ENCODE data around the gene PLIN4. TPM values are rescaled to one million over a fixed set of nuclear protein-coding genes. Genes with fewer than 3 reads are reported as not detected.

PLIN4 gene
- total and polyA plus RNA-seq, 2 donors (not counting 3 experiments of a cell fraction or from before 2014, with no cell fraction given), result 0.01 TPM; not detected in 1

DNA sequence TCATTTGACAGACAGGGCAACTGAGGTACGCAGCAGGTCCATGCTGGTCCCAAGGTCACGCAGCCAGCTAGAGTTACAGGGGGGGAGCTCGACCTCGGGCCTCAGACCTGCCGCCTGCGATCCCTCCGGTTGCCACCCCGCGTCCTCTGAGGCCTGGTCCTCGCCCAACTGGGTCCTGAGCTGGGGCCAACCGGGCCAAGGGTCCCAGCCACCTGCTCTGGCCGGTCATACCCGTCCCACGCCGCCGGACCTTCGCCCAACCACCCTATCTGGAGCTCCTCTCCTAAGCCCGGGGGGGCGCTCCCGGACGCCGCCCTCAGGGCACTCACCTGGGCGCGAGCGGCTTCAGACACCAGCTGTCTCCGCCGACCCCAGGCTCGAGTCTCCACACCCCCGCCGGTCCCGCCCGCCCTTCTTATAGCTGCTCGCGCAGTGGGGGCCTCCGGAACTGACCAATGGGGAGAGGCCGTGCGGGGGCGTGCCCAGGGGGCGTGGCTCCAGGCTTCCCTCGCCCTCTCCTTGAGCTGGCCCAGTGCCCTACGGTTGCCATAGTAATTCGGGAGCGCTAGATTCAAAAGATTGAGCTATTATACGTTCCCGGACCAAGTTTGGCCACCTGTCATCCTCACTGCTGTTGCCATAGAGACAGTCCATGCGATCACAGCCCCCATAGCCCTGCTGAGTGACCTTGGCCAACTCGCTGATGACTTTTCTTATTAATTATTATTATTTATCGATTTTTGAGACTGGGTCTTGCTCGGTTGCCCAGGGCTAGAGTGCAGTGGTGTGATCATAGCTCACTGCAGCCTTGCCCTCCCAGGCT lies 16.8 kb upstream of the PLIN4 start, which contains the start of gene PLIN5:
PLIN5 (minus strand) TSS at position 389 of the 823 bp plus-strand sequence. CDS start 1,150 bp downstream, outside the sequence.
- Histone ChIP-seq H3K9me1 (replicated peaks; ENCODE audit: control insufficient read depth, extremely low read depth, insufficient read depth, low read length) (no peaks in the 10 kb centered on the region), H3K9me3 (replicated peaks; ENCODE audit: control insufficient read depth, insufficient read depth, low read length) (no peaks in the 10 kb centered on the region), H3K9ac (replicated peaks; ENCODE audit: extremely low read depth, insufficient read depth, low read length) (no peak within 1 kb of the TSS), H3K4me3 (replicated peaks in 1 of 3; ENCODE audit: insufficient read depth in 1 of 3, low read depth in 1 of 3, low read length in 3 of 3) (no peak within 1 kb of the TSS), H3K27ac (ENCODE audit: insufficient read depth, low read depth, low read length) (no peak within 1 kb of the TSS), H3K27me3 (ENCODE audit: control insufficient read depth in 2 of 2, insufficient read depth in 2 of 2, low read length in 2 of 2) (no peaks in the 10 kb centered on the region), H2AFZ (ENCODE audit: low read depth, low read length) (peak within 1 kb of the TSS; percentile 3), H3K4me2 (ENCODE audit: insufficient read depth, low read length) (no peak within 1 kb of the TSS), H3K36me3 (ENCODE audit: control insufficient read depth in 2 of 2, extremely low read depth in 1 of 2, insufficient read depth in 2 of 2, low read length in 2 of 2) (no peaks in the 10 kb centered on the region), H4K20me1 (replicated peaks; ENCODE audit: control insufficient read depth, extremely low read depth, insufficient read depth, low read length) (no peaks in the 10 kb centered on the region), H3K4me1 (ENCODE audit: control insufficient read depth, extremely low read depth, insufficient read depth, low read length) (peaks cover 5% of the 10 kb centered on the region), H3K79me2 (ENCODE audit: control insufficient read depth, insufficient read depth, low read length) (no peaks in the 10 kb centered on the region)
- FAIRE-seq (peak; percentile 82), DNase-seq (ENCODE audit: low read depth, low spot score) (peak; percentile 48)
- intact Hi-C loops (cut with micrococcal nuclease), result no loop called here
- CTCF ChIA-PET, result interaction anchor here (0.6 to 4.1 kb wide), 6 partner anchors 11 to 246 kb away, joined by 3 to 92 read pairs (median 6); no protein-coding TSS in a partner anchor
- POLR2A ChIA-PET, result interaction anchor here (0.6 to 0.7 kb wide), 2 partner anchors 25 to 123 kb away, joined by 3 read pairs; no protein-coding TSS in a partner anchor
- BruUV-seq (replicated peaks), result no TSS peak
- no peak for TF ChIP-seq POLR2A (IDR thresholded peaks at IDR 0.05; ENCODE audit: low read depth, low read length)
- TF ChIP-seq GATA2 (IDR thresholded peaks at IDR 0.05; ENCODE audit: insufficient read depth, insufficient read length, low read depth, low read length), result no peak
- TF ChIP-seq, protein P1, sequence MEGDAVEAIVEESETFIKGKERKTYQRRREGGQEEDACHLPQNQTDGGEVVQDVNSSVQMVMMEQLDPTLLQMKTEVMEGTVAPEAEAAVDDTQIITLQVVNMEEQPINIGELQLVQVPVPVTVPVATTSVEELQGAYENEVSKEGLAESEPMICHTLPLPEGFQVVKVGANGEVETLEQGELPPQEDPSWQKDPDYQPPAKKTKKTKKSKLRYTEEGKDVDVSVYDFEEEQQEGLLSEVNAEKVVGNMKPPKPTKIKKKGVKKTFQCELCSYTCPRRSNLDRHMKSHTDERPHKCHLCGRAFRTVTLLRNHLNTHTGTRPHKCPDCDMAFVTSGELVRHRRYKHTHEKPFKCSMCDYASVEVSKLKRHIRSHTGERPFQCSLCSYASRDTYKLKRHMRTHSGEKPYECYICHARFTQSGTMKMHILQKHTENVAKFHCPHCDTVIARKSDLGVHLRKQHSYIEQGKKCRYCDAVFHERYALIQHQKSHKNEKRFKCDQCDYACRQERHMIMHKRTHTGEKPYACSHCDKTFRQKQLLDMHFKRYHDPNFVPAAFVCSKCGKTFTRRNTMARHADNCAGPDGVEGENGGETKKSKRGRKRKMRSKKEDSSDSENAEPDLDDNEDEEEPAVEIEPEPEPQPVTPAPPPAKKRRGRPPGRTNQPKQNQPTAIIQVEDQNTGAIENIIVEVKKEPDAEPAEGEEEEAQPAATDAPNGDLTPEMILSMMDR (IDR thresholded peaks at IDR 0.05; ENCODE audit: extremely low read depth in 1 of 2, insufficient read depth in 1 of 2, low read depth in 1 of 2, low read length in 2 of 2), result no peak
- TF ChIP-seq EZH2 (IDR thresholded peaks at IDR 0.05; ENCODE audit: borderline replicate concordance, low read depth, low read length, severe bottlenecking), result no peak
- TF ChIP-seq MYC (IDR thresholded peaks at IDR 0.05; ENCODE audit: low read depth, low read length), result no peak
- TF ChIP-seq JUN (IDR thresholded peaks at IDR 0.05; ENCODE audit: borderline replicate concordance, insufficient read depth, insufficient read length, low read depth), result no peak
- no peak for TF ChIP-seq POLR2AphosphoS5 (IDR thresholded peaks at IDR 0.05; ENCODE audit: insufficient read depth, low read depth, low read length)
- TF ChIP-seq, protein P2, sequence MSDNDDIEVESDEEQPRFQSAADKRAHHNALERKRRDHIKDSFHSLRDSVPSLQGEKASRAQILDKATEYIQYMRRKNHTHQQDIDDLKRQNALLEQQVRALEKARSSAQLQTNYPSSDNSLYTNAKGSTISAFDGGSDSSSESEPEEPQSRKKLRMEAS (IDR thresholded peaks at IDR 0.05; ENCODE audit: insufficient read depth, insufficient read length), result no peak
- TF ChIP-seq FOS (IDR thresholded peaks at IDR 0.05; ENCODE audit: borderline replicate concordance, insufficient read depth, low read length), result no peak
- dilution Hi-C loops (cut with MboI; ENCODE audit: extremely low pct_ligation_motif_present, low sequenced_read_pairs), result no loop called here
